A549 (cell line): ENCODE measurements around the gene SART1. TPM values are rescaled to one million over a fixed set of nuclear protein-coding genes. Genes with fewer than 3 reads are reported as not detected.
A peak's percentile ranks its signal among the peaks of the same experiment; 100 is the strongest.

Experiments
- ATAC-seq, 2 experiments: fragments of 200-7000 bp in 1 of 2; fragments of >200 bp in 1 of 2; cut with Nextera tagmentation in 1 of 2; cut with Tn5 transposase in 1 of 2; 3 replicates each; pipeline versions ENCODE4 v1.8.0 to v1.9.1; 2018 to 2020; ENCODE audit warnings: mild to moderate bottlenecking in 1 of 2, moderate library complexity in 1 of 2
- CTCF ChIA-PET: fragments of 300-600 bp; sonication (Branson Sonifier 250); formaldehyde crosslinking; extraction: SDS; loops from one replicate; lab custom pipeline; 2021; ENCODE audit warnings: antibody characterized with exemption, inconsistent platforms; lab: Yijun Ruan, JAX
- POLR2A ChIA-PET: fragments of 350-600 bp; formaldehyde crosslinking; extraction: SDS; loops from one replicate; lab custom pipeline; 2021; ENCODE audit warnings: antibody characterized with exemption, inconsistent platforms; lab: Yijun Ruan, JAX
- DNase-seq, 2 experiments: peaks; one replicate each; pipeline versions ENCODE4 v3.0.0 to v3.0.0-alpha.2; 2011 to 2016; ENCODE audit warnings: low read depth in 1 of 2, low spot score in 1 of 2
- FAIRE-seq: peaks from 2 replicates; lab custom pipeline; 2011; peaks lifted over from hg19 to GRCh38; lab: Jason Lieb, UNC
- H3K27ac ChIP-seq, 2 experiments: fragments of >200 bp; sonication (Bioruptor Twin); formaldehyde crosslinking; 3 replicates each; pipeline ENCODE4 v1.5.1; 2016 to 2017
- H3K4me1 ChIP-seq: fragments of >200 bp; sonication (Bioruptor Twin); formaldehyde crosslinking; 3 replicates; pipeline ENCODE4 v1.6.1; 2016
- H3K4me2 ChIP-seq: fragments of >200 bp; sonication (Bioruptor Twin); formaldehyde crosslinking; 3 replicates; pipeline ENCODE4 v1.6.1; 2016
- H3K4me3 ChIP-seq: fragments of >200 bp; sonication (Bioruptor Twin); formaldehyde crosslinking; 3 replicates; pipeline ENCODE4 v1.5.1; 2016
- H3K9me3 ChIP-seq: fragments of >200 bp; sonication (Bioruptor Twin); formaldehyde crosslinking; 3 replicates; pipeline ENCODE4 v1.6.1; 2016
- FOSB ChIP-seq: fragments of 250-450 bp; sonication (Bioruptor Pico); IDR thresholded peaks from 2 replicates; pipeline ENCODE4 v1.5.0; 2020; ENCODE audit warnings: mild to moderate bottlenecking, moderate library complexity
- FOSL2 ChIP-seq, 2 experiments: fragments of 450-650 bp in 1 of 2; fragments of >200 bp in 1 of 2; sonication (Bioruptor Twin) in 1 of 2; formaldehyde crosslinking; IDR thresholded peaks; 2 replicates each; pipeline versions ENCODE4 v1.5.0 to v1.6.1; 2016 to 2020; ENCODE audit warnings: mild to moderate bottlenecking in 1 of 2, moderate library complexity in 1 of 2
- FOXS1 ChIP-seq: fragments of 250-450 bp; sonication (Bioruptor Pico); IDR thresholded peaks from 2 replicates; pipeline ENCODE4 v1.5.0; 2020; ENCODE audit warnings: mild to moderate bottlenecking, moderate library complexity
- GATA3 ChIP-seq: IDR thresholded peaks from 2 replicates; pipeline ENCODE4 v1.6.1; 2012; ENCODE audit warnings: borderline replicate concordance
- HOXB13 ChIP-seq: fragments of 250-450 bp; sonication (Bioruptor Pico); IDR thresholded peaks from 2 replicates; pipeline ENCODE4 v1.5.0; 2020; ENCODE audit warnings: low read depth, mild to moderate bottlenecking, moderate library complexity
- HOXB5 ChIP-seq: fragments of 250-450 bp; sonication (Bioruptor Pico); IDR thresholded peaks from 2 replicates; pipeline ENCODE4 v1.5.0; 2020; ENCODE audit warnings: mild to moderate bottlenecking, moderate library complexity
- MAFK ChIP-seq: fragments of 450-650 bp; IDR thresholded peaks from 2 replicates; pipeline ENCODE4 v1.6.1; 2014; ENCODE audit not compliant: partially characterized antibody
- MAZ ChIP-seq: fragments of 150-350 bp; IDR thresholded peaks from 2 replicates; pipeline ENCODE4 v1.6.1; 2014; ENCODE audit warnings: antibody characterized with exemption, low read depth, low read length, borderline replicate concordance
- SREBF2 ChIP-seq: fragments of 450-650 bp; IDR thresholded peaks from 2 replicates; pipeline ENCODE4 v1.6.1; 2014; ENCODE audit warnings: mild to moderate bottlenecking, moderate library complexity
- TFCP2L1 ChIP-seq: fragments of 250-450 bp; sonication (Bioruptor Pico); IDR thresholded peaks from 2 replicates; pipeline ENCODE4 v1.5.0; 2021; ENCODE audit warnings: mild to moderate bottlenecking
- ZNF302 ChIP-seq: fragments of 250-450 bp; sonication (Bioruptor Pico); IDR thresholded peaks from 2 replicates; pipeline ENCODE4 v1.9.0; 2021; ENCODE audit warnings: inconsistent platforms, mild to moderate bottlenecking, moderate library complexity
- WGBS: methylation state at CpG from one replicate; pipeline ENCODE4 v1.1.6; 2017; ENCODE audit errors: missing lambda C conversion rate; 5-methylcytosine and 5-hydroxymethylcytosine counted together
- polyA plus RNA-seq, 4 experiments: library from polyadenylated mRNA; depleted of rRNA in 3 of 4; stranded (reverse); fragments of >200 nt; fragmentation: RNase III in 1 of 4; extraction: RNeasy Plus Mini Kit Qiagen cat#74134 plus additional on column Dnase treatment in 1 of 4; gene quantifications; 2 replicates in 3 of 4; 3 replicates in 1 of 4; pipeline ENCODE4 v1.2.3, GENCODE V29; 2011 to 2017
- TF ChIP-seq, protein P1 (sequence below): IDR thresholded peaks from 2 replicates; pipeline ENCODE4 v1.6.1; 2012; ENCODE audit warnings: low read depth, borderline replicate concordance
- TF ChIP-seq, protein P2 (sequence below): fragments of >200 bp; sonication (Bioruptor Twin); formaldehyde crosslinking; IDR thresholded peaks from 3 replicates; pipeline ENCODE4 v1.6.1; 2016
- TF ChIP-seq, protein P3 (sequence below): fragments of 250-450 bp; sonication (Bioruptor Pico); IDR thresholded peaks from 2 replicates; pipeline ENCODE4 v1.5.0; 2020; ENCODE audit warnings: low read depth, mild to moderate bottlenecking, moderate library complexity
- TF ChIP-seq, protein P4 (sequence below): fragments of 450-650 bp; IDR thresholded peaks from 2 replicates; pipeline ENCODE4 v1.6.1; 2014; ENCODE audit warnings: antibody characterized with exemption
- TF ChIP-seq, protein P5 (sequence below): fragments of >200 bp; sonication (Bioruptor Twin); formaldehyde crosslinking; IDR thresholded peaks from 3 replicates; pipeline ENCODE4 v1.5.1; 2016

SART1 gene
- polyA plus RNA-seq, 2 of the 4 experiments (the other 2 are of a cell fraction) = 22.0 to 53.8 TPM

DNA sequence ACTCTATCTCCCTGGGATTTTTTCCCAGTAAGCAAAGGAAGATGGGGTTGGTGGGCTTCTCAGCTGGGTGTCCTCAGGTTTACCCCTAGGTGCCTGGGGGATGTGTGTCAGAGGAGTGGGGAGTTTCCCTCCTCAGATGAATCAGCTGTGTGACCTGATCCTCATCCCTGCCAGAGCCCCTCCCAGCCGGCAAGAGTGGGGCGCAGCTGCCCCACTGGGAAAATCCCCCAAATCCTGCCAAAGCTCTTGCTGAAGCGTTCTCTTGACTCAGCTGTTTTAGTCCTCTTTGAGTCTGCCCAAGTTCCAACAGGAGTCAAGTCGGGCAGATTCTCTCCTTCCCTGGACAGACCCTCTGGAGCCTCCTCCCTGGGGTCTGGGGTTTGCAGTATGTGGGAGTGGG is 48.7 kb upstream of the SART1 start:
- POLR2A ChIA-PET = interaction anchor here (2.0 kb wide), 2 partner anchors 13 to 23 kb away, joined by 12 to 13 read pairs; partner anchors contain the start of genes CCDC85B, FIBP and FOSL1

DNA sequence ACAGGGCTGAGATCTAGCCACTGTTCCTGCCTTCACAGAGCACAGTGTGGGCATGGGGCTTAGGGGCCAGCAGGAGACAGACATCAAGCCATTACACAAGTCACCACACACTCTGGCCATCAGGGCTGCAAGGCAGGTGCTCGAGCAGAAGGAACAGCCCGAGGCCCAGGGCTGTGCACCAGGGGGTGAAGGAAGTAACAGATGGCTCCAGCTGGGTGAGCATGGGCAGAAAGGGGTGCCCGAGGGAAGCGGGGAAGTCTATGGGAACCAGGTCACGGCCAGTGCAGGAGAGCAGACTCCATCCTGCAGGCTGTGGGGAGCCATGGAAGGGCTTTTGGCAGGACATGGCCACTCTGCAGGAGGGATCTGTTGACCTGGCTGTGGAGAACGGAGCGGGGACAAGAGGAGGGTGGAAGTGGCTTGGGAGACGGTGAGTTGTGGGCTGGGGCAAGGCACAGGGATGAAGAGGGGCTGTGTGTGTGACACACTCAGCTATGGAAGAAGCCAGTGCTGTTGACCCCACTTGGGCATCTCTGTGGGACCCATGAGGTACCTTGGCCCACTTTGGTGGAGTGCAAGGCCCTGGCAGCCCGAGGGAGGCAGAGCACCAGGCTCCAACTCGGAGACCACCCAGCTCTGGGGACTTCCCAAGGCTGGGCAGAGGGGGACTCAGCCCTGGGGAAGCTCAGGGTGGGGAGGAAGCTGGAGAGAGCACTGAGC is 46.3 kb upstream of the SART1 start:
- CTCF ChIA-PET = interaction anchor here (1.0 to 31.6 kb wide), 4 partner anchors 9 to 74 kb away, joined by 4 to 618 read pairs (median 7); partner anchors contain the start of genes CCDC85B, FIBP and FOSL1
- FAIRE-seq (no peak), ATAC-seq (peak; percentile 6; a peak in 5 of 6 replicates), DNase-seq (no peak)
- WGBS = 30% methylated on average over 9 of the region's 10 CpGs
- Histone ChIP-seq H3K9me3 (no peaks in the 10 kb centered on the region), H3K4me2 (peak overlapping the region; percentile 98), H3K4me3 (no peak overlapping the region), H3K4me1 (peaks cover 70% of the 10 kb centered on the region), H3K27ac (peak overlapping the region; percentile 93 to 100)
- POLR2A ChIA-PET = interaction anchor here (0.9 to 1.9 kb wide), 6 partner anchors 14 to 57 kb away, joined by 3 to 43 read pairs (median 8); partner anchors contain the start of genes CCDC85B, FIBP, FOSL1 and MUS81
- no peak for TF ChIP-seq SREBF2
- TF ChIP-seq, protein P1, sequence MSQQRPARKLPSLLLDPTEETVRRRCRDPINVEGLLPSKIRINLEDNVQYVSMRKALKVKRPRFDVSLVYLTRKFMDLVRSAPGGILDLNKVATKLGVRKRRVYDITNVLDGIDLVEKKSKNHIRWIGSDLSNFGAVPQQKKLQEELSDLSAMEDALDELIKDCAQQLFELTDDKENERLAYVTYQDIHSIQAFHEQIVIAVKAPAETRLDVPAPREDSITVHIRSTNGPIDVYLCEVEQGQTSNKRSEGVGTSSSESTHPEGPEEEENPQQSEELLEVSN = no peak
- 0 out of 2 replicates have a peak, but pooled peaks have one; percentile 65 for TF ChIP-seq ZNF302 (CRISPR knock-in tag)
- TF ChIP-seq, protein P2, sequence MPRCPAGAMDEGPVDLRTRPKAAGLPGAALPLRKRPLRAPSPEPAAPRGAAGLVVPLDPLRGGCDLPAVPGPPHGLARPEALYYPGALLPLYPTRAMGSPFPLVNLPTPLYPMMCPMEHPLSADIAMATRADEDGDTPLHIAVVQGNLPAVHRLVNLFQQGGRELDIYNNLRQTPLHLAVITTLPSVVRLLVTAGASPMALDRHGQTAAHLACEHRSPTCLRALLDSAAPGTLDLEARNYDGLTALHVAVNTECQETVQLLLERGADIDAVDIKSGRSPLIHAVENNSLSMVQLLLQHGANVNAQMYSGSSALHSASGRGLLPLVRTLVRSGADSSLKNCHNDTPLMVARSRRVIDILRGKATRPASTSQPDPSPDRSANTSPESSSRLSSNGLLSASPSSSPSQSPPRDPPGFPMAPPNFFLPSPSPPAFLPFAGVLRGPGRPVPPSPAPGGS = no peak
- no peak for TF ChIP-seq TFCP2L1 (CRISPR knock-in tag)
- TF ChIP-seq FOSB = 0 out of 2 replicates have a peak, but pooled peaks have one; percentile 15
- 0 out of 2 replicates have a peak, but pooled peaks have one; percentile 14 for TF ChIP-seq HOXB5
- peak; percentile 74; the same call in 1 of the 2 replicates for TF ChIP-seq HOXB13 (CRISPR knock-in tag)
- TF ChIP-seq, protein P3, sequence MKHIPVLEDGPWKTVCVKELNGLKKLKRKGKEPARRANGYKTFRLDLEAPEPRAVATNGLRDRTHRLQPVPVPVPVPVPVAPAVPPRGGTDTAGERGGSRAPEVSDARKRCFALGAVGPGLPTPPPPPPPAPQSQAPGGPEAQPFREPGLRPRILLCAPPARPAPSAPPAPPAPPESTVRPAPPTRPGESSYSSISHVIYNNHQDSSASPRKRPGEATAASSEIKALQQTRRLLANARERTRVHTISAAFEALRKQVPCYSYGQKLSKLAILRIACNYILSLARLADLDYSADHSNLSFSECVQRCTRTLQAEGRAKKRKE (CRISPR knock-in tag) = 0 out of 2 replicates have a peak, but pooled peaks have one; percentile 15
- TF ChIP-seq FOXS1 = 0 out of 2 replicates have a peak, but pooled peaks have one; percentile 16
- TF ChIP-seq MAZ = 0 out of 2 replicates have a peak, but pooled peaks have one; percentile 11

More for the DNA sequence above, 48.7 kb upstream of the SART1 start:
- H3K9me3 ChIP-seq = no peaks in the 10 kb centered on the region
- CTCF ChIA-PET = interaction anchor here (0.6 to 31.6 kb wide), 6 partner anchors 9 to 110 kb away, joined by 3 to 618 read pairs (median 5); partner anchors contain the start of genes CCDC85B, FIBP and FOSL1
- no peak for FAIRE-seq
- H3K4me2 ChIP-seq = peak overlapping the region; percentile 65
- WGBS = 17% methylated on average over 4 of the region's 4 CpGs
- peaks cover 70% of the 10 kb centered on the region for H3K4me1 ChIP-seq
- DNase-seq = peak; percentile 55 to 62
- TF ChIP-seq MAFK (peak; percentile 91), GATA3 (peak; percentile 42; the same call in 1 of the 2 replicates), FOSL2 (IDR thresholded peaks at IDR 0.05) (no peak), FOSL2 (CRISPR knock-in tag; IDR thresholded peaks at IDR 0.05) (peak; percentile 48)
- TF ChIP-seq, protein P3 (CRISPR knock-in tag) = peak; percentile 1; the same call in 1 of the 2 replicates
- TF ChIP-seq, protein P4, sequence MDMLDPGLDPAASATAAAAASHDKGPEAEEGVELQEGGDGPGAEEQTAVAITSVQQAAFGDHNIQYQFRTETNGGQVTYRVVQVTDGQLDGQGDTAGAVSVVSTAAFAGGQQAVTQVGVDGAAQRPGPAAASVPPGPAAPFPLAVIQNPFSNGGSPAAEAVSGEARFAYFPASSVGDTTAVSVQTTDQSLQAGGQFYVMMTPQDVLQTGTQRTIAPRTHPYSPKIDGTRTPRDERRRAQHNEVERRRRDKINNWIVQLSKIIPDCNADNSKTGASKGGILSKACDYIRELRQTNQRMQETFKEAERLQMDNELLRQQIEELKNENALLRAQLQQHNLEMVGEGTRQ = no peak
- TF ChIP-seq, protein P5, sequence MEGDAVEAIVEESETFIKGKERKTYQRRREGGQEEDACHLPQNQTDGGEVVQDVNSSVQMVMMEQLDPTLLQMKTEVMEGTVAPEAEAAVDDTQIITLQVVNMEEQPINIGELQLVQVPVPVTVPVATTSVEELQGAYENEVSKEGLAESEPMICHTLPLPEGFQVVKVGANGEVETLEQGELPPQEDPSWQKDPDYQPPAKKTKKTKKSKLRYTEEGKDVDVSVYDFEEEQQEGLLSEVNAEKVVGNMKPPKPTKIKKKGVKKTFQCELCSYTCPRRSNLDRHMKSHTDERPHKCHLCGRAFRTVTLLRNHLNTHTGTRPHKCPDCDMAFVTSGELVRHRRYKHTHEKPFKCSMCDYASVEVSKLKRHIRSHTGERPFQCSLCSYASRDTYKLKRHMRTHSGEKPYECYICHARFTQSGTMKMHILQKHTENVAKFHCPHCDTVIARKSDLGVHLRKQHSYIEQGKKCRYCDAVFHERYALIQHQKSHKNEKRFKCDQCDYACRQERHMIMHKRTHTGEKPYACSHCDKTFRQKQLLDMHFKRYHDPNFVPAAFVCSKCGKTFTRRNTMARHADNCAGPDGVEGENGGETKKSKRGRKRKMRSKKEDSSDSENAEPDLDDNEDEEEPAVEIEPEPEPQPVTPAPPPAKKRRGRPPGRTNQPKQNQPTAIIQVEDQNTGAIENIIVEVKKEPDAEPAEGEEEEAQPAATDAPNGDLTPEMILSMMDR = no peak
- H3K27ac ChIP-seq = peak overlapping the region; percentile 51 to 100
- ATAC-seq = no peak
- no peak overlapping the region for H3K4me3 ChIP-seq
